Activated T-cell treated with anti-CD3 and anti-CD28 coated beads for 48 hours (primary cell): Measurements from ENCODE around the gene LONRF3.

Experiments used
- DNase-seq: peaks from one replicate; pipeline ENCODE4 v3.0.0-alpha.2; 2020; ENCODE audit warnings: low read depth

The LONRF3 gene

GRCh38 chrX:118974088-118974907, at the start of gene LONRF3:
Gene LONRF3, plus strand, starts transcription at chrX:118974618. Its CDS starts 163 bp downstream, at chrX:118974781.
- peak; percentile 36 for DNase-seq

DNA sequence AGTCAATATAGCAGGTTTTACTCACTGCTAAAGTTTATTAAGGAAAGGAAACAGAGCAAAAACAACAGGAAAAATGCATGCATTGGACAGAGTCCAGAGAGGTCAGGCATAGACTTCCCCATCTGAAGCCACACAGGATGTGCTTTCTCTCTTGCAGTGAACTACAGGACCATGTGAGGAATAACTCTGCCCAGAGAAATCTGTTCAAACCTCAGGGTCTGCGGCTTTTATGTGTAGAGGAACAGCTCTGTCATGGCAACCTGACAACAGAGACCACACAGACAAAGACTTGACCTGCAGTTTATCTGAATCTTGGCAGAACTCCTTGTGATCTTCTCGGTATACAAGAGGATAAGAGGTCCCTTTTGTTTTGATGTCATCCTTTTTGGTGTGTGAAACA, 46.3 kb upstream of the LONRF3 start:
- DNase-seq, result no peak

DNA sequence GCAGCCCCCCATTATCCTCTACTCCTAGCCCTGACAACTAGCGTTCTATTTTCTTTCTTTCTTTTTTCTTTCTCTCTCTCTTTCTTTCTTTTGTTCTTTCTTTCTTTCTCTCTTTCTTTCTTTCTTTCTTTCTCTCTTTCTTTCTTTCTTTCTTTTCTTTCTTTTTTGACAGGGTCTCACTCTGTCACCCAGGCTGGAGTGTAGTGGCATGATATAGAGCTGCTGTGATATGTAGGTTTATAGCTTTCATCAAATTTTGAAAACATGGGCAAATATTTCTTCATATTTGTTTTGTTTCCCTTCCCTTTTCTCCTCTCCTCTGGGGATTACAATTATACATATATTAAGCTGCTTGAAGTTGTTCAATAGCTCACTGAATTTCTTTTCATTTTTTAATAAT, 39.1 kb upstream of the LONRF3 start:
- no peak for DNase-seq

- no peak for DNase-seq
These were observed 33.3 kb upstream of the LONRF3 start for GRCh38 chrX:118941147-118941546.

- DNase-seq, result no peak
These were observed 31.3 kb upstream of the LONRF3 start for GRCh38 chrX:118943102-118943501.

DNA sequence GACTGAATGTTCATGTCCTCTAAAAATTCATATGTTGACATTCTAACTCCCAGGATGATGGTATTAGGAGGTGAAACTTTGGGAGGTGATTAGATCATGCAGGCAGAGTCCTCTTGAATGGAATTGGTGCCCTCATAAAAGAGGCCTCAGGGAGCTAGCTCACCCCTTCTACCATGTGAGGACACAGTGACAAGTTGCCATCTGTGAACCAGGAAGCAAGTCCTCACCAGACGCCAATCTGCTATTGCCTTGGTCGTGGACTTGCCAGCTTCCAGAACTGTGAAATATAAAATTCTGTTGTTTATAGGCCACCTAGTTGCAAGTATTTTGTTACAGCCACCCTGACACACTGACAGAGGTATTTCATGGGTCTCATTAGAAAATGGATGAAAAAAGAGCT, 28.5 kb upstream of the LONRF3 start:
- no peak for DNase-seq

DNA sequence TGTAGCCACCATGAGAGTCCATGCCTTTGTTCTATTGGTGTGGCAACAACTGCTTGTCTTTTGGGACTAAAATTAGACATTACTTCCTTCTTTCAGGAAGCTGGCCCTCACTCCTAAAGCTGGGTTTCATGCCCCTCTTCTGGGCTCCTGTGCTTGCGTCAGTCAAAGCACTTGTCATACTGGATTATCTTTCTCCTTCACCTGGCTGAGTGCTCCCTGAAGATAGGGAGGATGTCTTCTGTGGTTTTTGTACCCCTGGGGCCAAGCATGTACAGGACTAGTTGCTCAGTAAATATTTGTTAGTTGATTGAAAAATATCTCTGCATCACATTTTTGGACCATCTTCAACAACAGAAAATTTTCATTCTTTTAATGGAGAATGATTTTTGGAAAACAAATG, 26.1 kb upstream of the LONRF3 start:
- DNase-seq, result no peak

DNA sequence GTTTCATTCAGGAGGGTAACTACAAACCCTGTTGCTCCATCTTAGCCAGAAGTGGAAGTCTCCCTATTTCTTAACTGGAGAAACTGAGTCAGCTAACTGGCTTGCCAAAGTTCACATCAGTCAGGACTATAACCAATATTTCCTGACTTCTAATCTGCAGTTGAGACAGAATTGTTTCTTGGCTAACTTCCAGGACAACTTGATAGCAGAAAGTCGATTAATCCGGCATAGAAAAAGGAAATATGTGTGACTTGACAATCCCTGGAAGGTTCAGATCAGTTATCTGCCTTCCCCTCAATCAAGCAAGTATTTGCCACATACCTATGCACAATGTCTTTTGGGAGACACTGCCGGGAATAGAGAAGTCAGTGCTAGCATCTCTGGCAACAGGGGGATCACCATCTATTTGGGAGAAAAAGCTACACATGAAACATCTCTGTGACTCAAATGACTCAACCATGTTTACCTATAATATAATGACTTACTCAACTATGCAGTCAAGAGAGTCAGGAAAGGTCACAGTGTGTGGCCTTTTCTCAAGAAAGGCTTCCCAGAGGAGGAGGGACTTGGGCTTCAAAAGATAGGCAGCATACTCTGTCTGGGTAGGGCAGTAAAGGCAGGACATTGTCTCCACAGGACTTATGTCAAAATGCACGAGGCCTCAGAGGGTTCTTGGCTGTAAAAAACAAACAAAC, 12.4 kb upstream of the LONRF3 start:
- DNase-seq, result no peak

GRCh38 chrX:118963159-118963558, 11.3 kb upstream of the LONRF3 start:
- no peak for DNase-seq

DNA sequence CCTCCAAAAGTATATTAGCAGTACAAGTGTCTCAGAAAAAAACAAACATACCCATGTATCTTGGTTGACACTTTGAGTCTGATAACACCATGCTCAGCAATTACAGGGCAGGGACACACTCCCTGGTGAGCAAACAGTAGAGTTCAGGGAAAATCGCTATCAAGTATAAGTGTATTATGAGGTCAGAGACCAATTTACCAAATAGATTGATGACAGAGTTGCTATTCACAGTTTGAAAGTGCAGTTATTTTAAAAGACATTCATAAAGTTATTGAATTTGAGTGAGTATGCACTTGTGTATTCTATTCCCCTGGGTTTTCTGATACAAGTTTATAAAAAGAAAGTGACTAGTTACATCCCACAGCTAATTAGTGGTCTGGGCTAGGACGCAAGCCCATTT, 10.2 kb upstream of the LONRF3 start:
- no peak for DNase-seq

- DNase-seq, result no peak
These were observed 9.0 kb upstream of the LONRF3 start for GRCh38 chrX:118965395-118965794.

GRCh38 chrX:118968031-118968430, 6.4 kb upstream of the LONRF3 start:
- DNase-seq, result no peak

DNA sequence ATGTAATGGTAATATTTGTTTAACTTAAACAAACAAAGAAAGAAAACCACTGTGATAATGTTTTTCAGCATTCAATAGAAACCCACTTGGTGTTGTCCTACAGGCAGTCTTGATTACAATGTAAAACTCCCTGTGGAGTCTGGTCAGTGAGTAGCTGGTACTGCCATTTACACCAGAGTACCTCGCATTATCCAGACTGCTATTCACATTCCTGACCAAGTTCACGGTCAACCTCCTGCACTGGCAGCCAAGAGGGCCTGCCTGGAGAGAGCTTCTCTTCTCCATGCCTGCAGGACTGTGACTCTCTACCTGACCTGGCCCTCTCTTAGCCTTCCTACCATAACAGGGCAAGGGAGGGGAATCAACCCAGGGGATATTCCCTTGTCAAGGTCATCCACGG, 2.9 kb upstream of the LONRF3 start:
- DNase-seq, result no peak

GRCh38 chrX:118973389-118974087, 880 bp upstream of the LONRF3 start:
- no peak for DNase-seq

GRCh38 chrX:118974908-118975671, 672 bp downstream of the LONRF3 start:
- DNase-seq, result peak; percentile 37

GRCh38 chrX:118975831-118976598, 1.6 kb downstream of the LONRF3 start:
- peak; percentile 47 for DNase-seq

DNA sequence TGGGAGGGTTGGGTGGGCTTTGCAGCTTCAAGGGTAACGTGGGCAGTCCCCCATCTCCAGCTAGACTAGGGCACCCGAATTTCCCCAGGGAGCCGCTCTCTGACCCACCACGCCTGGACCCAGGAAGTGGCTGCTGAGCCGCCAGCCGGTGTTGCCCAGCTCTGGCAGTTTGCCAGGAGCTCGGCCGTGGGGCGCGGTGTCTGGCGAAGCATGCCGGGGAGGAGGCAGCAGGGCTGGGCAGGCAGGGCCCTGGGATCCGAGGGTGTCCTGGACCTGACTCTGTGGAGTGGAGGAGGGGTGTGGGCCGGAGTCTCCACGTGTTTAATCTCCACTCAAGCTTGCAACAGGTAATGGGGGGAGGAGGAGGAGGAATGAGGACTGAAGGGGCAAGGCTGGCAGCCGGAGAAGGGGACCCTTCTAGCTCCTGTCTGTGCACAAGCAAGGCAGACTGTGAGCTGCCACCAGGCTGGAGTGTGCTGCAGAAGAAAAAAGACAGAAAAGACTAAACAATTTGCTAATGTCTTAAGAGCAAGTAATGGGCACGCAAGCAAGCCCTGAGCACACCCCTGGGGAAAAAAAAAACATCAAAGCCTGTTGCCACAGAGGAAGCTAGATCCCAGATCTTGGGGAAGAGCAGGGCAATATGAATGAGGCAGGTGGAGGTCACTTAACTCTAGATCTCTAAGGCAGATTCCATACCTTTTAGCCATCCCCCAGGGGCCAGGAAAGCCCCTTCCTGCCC, 2.4 kb downstream of the LONRF3 start:
- no peak for DNase-seq

GRCh38 chrX:118977424-118977823, 3.0 kb downstream of the LONRF3 start:
- no peak for DNase-seq

DNA sequence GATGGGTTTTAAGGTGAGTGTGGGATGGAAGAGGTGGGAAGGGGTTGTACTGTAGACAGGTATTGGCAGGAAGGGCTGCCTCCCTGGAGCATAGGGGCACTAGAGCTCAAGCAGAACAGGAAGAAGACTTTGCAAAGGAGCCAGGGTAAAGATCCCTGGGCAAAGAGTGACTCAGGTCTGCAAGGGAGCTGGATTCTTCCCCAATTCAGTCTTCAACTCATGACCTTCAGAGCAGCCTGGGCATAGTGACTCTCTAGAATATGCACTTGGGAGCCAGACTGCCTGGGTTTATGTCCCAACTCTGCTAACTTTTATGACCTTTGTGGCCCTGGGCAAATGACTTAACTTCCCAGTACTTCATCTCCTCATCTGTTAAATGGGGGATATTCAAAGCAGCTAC, 4.0 kb downstream of the LONRF3 start:
- DNase-seq, result no peak

DNA sequence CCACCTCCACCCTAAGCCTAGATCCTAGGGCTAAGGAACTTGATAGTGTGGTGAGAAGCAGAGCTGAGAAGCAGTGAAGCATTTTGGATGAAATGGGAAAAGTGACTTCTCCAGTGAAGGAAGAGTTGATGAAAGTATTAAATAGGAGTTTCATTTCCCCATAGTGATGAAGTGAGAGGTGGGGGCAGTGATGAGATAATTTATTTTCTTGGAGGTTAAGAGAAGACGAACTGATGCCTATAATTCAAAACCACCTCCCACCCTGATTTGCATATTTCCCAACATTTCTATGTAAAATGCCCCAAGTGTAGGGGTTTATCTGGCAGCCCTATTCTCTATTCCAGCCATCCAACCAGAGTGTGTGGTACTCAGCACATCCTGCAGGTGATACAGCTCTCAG, 6.3 kb downstream of the LONRF3 start:
- no peak for DNase-seq

- DNase-seq, result no peak
These were observed 9.1 kb downstream of the LONRF3 start for GRCh38 chrX:118983513-118983912.
